NCI-H460 (cell line): ENCODE results near the gene MED13. TPM values are rescaled to one million over a fixed set of nuclear protein-coding genes. Genes with fewer than 3 reads are reported as not detected.
"Not testable (repeated sequence)": the region's sequence is repeated elsewhere in the genome, so short reads cannot be mapped to it uniquely, and the experiment has no call there.

Experiments used
- DNase-seq: peaks from one replicate; pipeline ENCODE4 v3.0.0-alpha.2; 2016; ENCODE audit warnings: low read depth; ENCODE audit errors: extremely low read depth
- total RNA-seq: library from RNA; depleted of rRNA; stranded (reverse); fragments of >200 nt; shearing (Covaris generic); gene quantifications from 2 replicates; pipeline ENCODE4 v1.2.3, GENCODE V29; 2014

MED13 gene
- total RNA-seq, 1 experiment from 2014 or later: 63.1 TPM

- DNase-seq: no peak
Measured at GRCh38 chr17:62001105-62001504, 64.0 kb downstream of the MED13 start.

GRCh38 chr17:62000186-62000585 is 64.9 kb downstream of the MED13 start:
- no peak for DNase-seq

- DNase-seq: not testable (repeated sequence)
Measured at GRCh38 chr17:61998534-61998933, 66.5 kb downstream of the MED13 start.

- DNase-seq: no peak
Measured at GRCh38 chr17:61997664-61998063, 67.4 kb downstream of the MED13 start.

GRCh38 chr17:61996916-61997605 is 68.0 kb downstream of the MED13 start:
- no peak for DNase-seq

GRCh38 chr17:61989509-61989908 is 75.6 kb downstream of the MED13 start:
- no peak for DNase-seq

- no peak for DNase-seq
Measured at GRCh38 chr17:61986898-61987297, 78.2 kb downstream of the MED13 start.

- DNase-seq: no peak
Measured at GRCh38 chr17:61984821-61985220, 80.3 kb downstream of the MED13 start.

- DNase-seq: no peak
Measured at GRCh38 chr17:61981323-61981722, 83.8 kb downstream of the MED13 start.

GRCh38 chr17:61980535-61980934 is 84.5 kb downstream of the MED13 start:
- DNase-seq: no peak

GRCh38 chr17:61974115-61974514 is 91.0 kb downstream of the MED13 start:
- DNase-seq: no peak

- DNase-seq: no peak
Measured at GRCh38 chr17:61972311-61972710, 92.8 kb downstream of the MED13 start.

- DNase-seq: no peak
Measured at GRCh38 chr17:61970030-61970429, 95.0 kb downstream of the MED13 start.

GRCh38 chr17:61968757-61969156 is 96.3 kb downstream of the MED13 start:
- DNase-seq: no peak

- no peak for DNase-seq
Measured at GRCh38 chr17:61967729-61968128, 97.3 kb downstream of the MED13 start.

- no peak for DNase-seq
Measured at GRCh38 chr17:61966191-61966590, 98.9 kb downstream of the MED13 start.

- DNase-seq: no peak
Measured at GRCh38 chr17:61955619-61956018, 109.5 kb downstream of the MED13 start.

- DNase-seq: no peak
Measured at GRCh38 chr17:61947367-61948078, 117.6 kb downstream of the MED13 start.

GRCh38 chr17:61946359-61946758 is 118.7 kb downstream of the MED13 start:
- DNase-seq: no peak

GRCh38 chr17:61943117-61943516 is 122.0 kb downstream of the MED13 start:
- DNase-seq: no peak

- DNase-seq: no peak
Measured at GRCh38 chr17:61942085-61942484, 123.0 kb downstream of the MED13 start.

GRCh38 chr17:61928101-61928436 is 137.0 kb downstream of the MED13 start:
- no peak for DNase-seq
